Chondrocyte (in vitro differentiated cells): Measurements from ENCODE around the gene ELF4. TPM values are rescaled to one million over a fixed set of nuclear protein-coding genes. Genes with fewer than 3 reads are reported as not detected.

Source experiments
- DNase-seq: peaks from one replicate; pipeline ENCODE4 v3.0.0; 2021; ENCODE audit warnings: mixed read lengths, low spot score
- H3K27ac Mint-ChIP-seq: one replicate; pipeline ENCODE4 v1.8.0; 2021; ENCODE audit warnings: mild to moderate bottlenecking, moderate library complexity, mixed read lengths; ENCODE audit not compliant: unreplicated experiment
- H3K27me3 Mint-ChIP-seq: 2 replicates; pipeline ENCODE4 v1.8.0; 2021; ENCODE audit warnings: low read depth, mixed read lengths
- H3K36me3 Mint-ChIP-seq: 2 replicates; pipeline ENCODE4 v1.8.0; 2021; ENCODE audit warnings: low read depth, mixed read lengths
- H3K4me1 Mint-ChIP-seq: 2 replicates; pipeline ENCODE4 v1.8.0; 2021; ENCODE audit warnings: low read depth, mild to moderate bottlenecking, mixed read lengths
- H3K4me3 Mint-ChIP-seq: one replicate; pipeline ENCODE4 v1.8.0; 2021; ENCODE audit warnings: mild to moderate bottlenecking, moderate library complexity, mixed read lengths; ENCODE audit not compliant: unreplicated experiment
- H3K9me3 Mint-ChIP-seq: 2 replicates; pipeline ENCODE4 v1.8.0; 2021; ENCODE audit warnings: low read depth, mixed read lengths
- total RNA-seq: library from RNA; stranded (reverse); gene quantifications from 3 replicates; pipeline ENCODE4 v1.2.1, GENCODE V29; 2021
- TF ChIP-seq, protein P1 (sequence below): fragments of 200-600 bp; sonication (generic); IDR thresholded peaks from 2 replicates; pipeline ENCODE4 v1.5.0; 2021; ENCODE audit warnings: antibody characterized with exemption, mild to moderate bottlenecking, moderate library complexity

The ELF4 gene
- total RNA-seq, 1 donor from 2014 or later: 25.7 TPM

DNA sequence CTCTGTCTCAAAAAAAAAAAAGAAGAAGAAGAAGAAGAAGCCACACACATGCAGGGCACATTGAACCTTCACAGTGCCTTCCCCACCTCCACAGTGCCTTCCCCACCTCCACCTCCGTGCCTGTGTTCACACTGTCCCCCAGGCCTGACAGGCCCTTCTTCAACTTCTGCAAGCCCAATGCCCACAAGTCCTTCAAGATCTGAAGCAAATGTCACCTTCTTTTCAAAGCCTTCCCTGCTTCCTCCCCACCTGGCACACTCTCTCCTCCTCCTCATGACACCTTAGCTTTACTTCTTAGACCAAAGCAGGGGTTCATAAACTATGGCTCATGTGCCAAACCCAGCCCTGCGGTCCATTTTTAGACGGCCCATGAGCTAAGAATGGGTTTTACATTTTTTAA is 19.9 kb downstream of the ELF4 start:
- TF ChIP-seq, protein P1, sequence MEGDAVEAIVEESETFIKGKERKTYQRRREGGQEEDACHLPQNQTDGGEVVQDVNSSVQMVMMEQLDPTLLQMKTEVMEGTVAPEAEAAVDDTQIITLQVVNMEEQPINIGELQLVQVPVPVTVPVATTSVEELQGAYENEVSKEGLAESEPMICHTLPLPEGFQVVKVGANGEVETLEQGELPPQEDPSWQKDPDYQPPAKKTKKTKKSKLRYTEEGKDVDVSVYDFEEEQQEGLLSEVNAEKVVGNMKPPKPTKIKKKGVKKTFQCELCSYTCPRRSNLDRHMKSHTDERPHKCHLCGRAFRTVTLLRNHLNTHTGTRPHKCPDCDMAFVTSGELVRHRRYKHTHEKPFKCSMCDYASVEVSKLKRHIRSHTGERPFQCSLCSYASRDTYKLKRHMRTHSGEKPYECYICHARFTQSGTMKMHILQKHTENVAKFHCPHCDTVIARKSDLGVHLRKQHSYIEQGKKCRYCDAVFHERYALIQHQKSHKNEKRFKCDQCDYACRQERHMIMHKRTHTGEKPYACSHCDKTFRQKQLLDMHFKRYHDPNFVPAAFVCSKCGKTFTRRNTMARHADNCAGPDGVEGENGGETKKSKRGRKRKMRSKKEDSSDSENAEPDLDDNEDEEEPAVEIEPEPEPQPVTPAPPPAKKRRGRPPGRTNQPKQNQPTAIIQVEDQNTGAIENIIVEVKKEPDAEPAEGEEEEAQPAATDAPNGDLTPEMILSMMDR: no peak
- Mint-ChIP-seq H3K27me3 (no peaks in the 10 kb centered on the region), H3K27ac (no peak overlapping the region), H3K4me1 (peaks cover 14% of the 10 kb centered on the region), H3K36me3 (no peaks in the 10 kb centered on the region), H3K9me3 (no peaks in the 10 kb centered on the region), H3K4me3 (no peak overlapping the region)
- DNase-seq: no peak

DNA sequence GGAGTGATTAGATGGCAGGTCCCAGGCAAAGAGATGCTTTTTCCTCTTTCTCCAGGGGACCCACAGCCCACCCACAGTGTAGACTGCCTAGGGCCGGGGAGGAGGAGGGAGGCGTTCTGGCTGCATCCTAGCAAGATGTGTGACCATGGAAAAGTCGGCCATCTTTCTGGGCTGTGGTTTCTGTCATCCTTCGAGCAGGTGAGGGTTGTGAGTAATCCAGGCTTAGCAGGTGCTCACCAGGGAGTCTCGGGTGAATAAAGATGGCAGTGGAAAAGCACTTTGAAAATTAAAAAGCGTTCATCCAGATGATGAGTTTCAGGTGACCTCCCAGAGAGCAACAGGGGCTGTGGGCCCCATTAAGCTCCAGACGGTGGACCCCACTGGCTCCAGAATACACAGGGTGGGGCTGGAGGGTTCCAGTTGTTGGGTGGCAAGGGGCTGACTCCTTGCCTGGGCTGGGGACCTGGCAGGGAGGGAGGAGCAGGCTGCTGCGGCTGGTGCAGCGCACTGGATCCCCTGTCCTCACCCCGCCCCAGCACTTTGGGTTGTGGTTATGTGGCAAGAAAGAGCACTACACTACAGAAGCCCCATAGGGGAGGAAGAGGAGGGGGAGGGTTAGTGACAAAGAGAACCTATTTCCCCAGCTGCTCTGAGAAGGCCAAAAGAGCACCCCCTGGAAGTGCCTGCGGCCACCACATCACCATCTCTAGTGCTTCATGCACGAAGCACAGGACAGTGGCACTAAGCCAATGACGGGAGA is 23.7 kb downstream of the ELF4 start:
- no peak for DNase-seq
- Mint-ChIP-seq H3K4me3 (no peak overlapping the region), H3K9me3 (no peaks in the 10 kb centered on the region), H3K27ac (no peak overlapping the region), H3K27me3 (no peaks in the 10 kb centered on the region), H3K4me1 (peaks cover 30% of the 10 kb centered on the region), H3K36me3 (no peaks in the 10 kb centered on the region)
- TF ChIP-seq, protein P1: no peak

DNA sequence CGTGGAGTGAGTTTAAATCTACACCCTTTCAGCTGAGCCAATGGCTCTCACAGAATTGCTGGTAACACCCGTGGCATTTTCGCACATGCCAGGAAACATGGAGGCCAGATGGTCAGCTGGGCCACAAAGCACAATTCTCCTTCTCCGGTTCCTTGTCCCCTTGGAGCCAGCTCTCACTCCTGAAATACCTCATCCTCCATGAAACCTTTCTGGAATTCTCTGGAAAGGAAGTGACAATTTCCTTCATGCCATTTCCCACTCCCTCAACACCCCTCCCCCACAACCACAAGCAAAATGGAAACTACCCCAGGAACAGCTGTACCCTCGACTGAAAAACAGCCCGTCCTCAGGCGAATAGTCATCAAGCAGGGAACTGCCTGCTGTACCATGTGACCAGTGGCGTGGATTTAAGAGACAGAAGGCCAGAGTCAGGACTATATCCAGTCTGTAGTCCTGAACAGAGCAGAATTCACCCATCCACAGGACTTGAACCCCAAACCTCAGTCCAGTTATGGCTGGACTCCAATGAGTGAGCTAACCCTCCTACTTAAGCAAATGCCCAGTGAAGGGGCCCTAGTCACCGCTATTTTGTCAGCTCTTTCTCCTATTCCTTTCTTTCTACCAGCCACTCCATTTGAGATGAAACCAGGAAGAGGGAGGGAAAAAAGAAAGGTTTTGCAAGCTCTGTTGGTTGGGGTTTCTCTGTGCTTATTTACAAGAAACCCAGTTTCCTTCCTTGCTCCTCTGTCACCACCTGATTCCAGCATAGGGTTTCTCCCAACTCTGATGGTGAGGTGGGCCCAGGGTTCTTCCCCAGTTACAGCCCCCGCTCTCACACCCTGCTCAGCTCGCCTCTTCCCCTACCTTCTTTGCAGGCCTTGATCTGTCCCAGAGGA is 24.5 kb downstream of the ELF4 start:
- Mint-ChIP-seq H3K36me3 (no peaks in the 10 kb centered on the region), H3K4me3 (no peak overlapping the region), H3K27ac (peak overlapping the region; percentile 80), H3K4me1 (peaks cover 35% of the 10 kb centered on the region), H3K27me3 (no peaks in the 10 kb centered on the region), H3K9me3 (no peaks in the 10 kb centered on the region)
- DNase-seq: no peak
- TF ChIP-seq, protein P1: no peak

DNA sequence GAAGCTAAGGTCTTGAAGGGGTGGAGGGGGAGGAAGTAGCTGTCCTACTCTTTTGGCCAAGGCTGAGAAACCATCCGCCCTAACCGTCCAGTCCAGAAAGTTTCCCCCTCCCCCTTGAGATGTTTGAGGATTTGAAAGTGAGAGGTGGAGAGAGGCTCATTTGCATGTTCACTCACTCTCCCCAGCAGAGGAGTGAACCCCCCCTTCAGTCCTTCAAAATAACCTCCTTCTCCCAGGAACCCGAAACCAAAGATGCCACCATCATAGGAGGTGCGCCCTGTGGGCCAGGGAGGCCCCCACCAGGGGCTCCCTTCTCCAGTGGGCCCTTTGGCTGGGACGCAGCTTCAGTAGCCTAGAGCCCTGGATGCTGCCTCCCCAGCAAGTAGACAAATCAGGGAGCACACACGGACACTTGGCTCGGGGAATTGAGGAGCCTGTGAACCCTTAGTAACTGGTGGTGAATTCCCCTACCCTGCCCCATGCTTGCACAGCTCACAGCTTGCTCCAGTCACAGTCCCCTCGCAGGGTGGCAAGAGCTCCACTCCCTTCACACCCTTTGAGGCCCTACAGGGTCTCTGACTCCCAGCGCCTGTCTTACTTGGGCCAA is 25.6 kb downstream of the ELF4 start:
- TF ChIP-seq, protein P1: no peak
- H3K9me3 Mint-ChIP-seq: no peaks in the 10 kb centered on the region
- no peak overlapping the region for H3K4me3 Mint-ChIP-seq
- H3K27me3 Mint-ChIP-seq: no peaks in the 10 kb centered on the region
- no peak for DNase-seq
- H3K27ac Mint-ChIP-seq: no peak overlapping the region
- H3K4me1 Mint-ChIP-seq: peaks cover 35% of the 10 kb centered on the region
- H3K36me3 Mint-ChIP-seq: no peaks in the 10 kb centered on the region
